Heart left ventricle (tissue), 13 donors: ENCODE data around the gene SSX4.
"Not testable (repeated sequence)": the region's sequence is repeated elsewhere in the genome, so short reads cannot be mapped to it uniquely, and the experiment has no call there.

Experiments used
- POLR2A ChIP-seq, 2 donors: fragments of 450-650 bp; IDR thresholded peaks; one replicate each; pipeline ENCODE4 v1.6.1; 2017; ENCODE audit warnings: antibody characterized with exemption in 2 of 2, mild to moderate bottlenecking in 2 of 2, moderate library complexity in 2 of 2
- TF ChIP-seq, protein P1 (sequence below), 12 donors: fragments of 200-600 bp; sonication (generic) in 4 of 12; IDR thresholded peaks; one replicate each; pipeline versions ENCODE4 v1.5.0 to v1.8.0; 2018 to 2022; ENCODE audit warnings: antibody characterized with exemption in 12 of 12, mild to moderate bottlenecking in 5 of 12
- donor health status: ischemic (EF 13 %, LVEDD 7.1; RV severe dilation, severe dysfunction).
- donor health status: DM: no; HTN: yes; CAD: no.
- donor health status: DM: no; HTN: no; CAD: no.
- donor health status: ischemic (EF 25% LVEDD 6.9; RV normal size, moderate dysfunction).
- donor health status: ischemic (EF 25% LVEDD 5.7; RV mildly dilated, moderate dysfunction).
- donor health status: ischemic (EF 35%, LVEDD 5.7; RV mildly dilated, moderate dysfunction).
- donor health status: nonischemic (EF 11% LVEDD 7.7; RV severe dilation, severe dysfunction).
- donor health status: DM: yes; HTN: yes; CAD: no.
- donor health status: PGD.
- donor health status: ischemic (EF 29% LVEDD 5.4; RV normal size, mild dysfunction).
- donor health status: nonischemic (EF 23%, LVEDD 6.1; RV moderate dilation, normal function).

DNA sequence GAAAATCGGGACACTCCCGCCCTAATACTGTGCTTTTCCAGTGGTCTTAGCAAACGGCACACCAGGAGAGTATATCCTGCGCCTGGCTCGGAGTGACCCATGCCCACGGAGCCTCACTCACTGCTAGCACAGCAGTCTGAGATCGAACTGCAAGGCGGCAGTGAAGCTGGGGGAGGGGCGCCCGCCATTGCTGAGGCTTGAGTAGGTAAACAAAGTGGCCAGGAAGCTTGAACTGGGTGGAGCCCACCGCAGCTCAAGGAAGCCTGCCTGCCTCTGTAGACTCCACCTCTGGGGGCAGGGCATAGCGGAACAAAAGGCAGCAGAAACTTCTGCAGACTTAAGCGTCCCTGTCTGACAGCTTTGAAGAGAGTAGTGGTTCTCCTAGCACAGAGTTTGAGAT lies 50.4 kb downstream of the SSX4 start:
- TF ChIP-seq, protein P1, sequence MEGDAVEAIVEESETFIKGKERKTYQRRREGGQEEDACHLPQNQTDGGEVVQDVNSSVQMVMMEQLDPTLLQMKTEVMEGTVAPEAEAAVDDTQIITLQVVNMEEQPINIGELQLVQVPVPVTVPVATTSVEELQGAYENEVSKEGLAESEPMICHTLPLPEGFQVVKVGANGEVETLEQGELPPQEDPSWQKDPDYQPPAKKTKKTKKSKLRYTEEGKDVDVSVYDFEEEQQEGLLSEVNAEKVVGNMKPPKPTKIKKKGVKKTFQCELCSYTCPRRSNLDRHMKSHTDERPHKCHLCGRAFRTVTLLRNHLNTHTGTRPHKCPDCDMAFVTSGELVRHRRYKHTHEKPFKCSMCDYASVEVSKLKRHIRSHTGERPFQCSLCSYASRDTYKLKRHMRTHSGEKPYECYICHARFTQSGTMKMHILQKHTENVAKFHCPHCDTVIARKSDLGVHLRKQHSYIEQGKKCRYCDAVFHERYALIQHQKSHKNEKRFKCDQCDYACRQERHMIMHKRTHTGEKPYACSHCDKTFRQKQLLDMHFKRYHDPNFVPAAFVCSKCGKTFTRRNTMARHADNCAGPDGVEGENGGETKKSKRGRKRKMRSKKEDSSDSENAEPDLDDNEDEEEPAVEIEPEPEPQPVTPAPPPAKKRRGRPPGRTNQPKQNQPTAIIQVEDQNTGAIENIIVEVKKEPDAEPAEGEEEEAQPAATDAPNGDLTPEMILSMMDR (IDR thresholded peaks at IDR 0.05) = not testable (repeated sequence)
- not testable (repeated sequence) for TF ChIP-seq POLR2A (IDR thresholded peaks at IDR 0.05)
